ENCODE data around the gene SLC45A1. TPM values are rescaled to one million over a fixed set of nuclear protein-coding genes. Genes with fewer than 3 reads are reported as not detected.

Gene SLC45A1
- total RNA-seq, 1 experiment from 2014 or later, result 0.27 TPM

GRCh38 chr1:8352886-8353785, 35.2 kb downstream of the SLC45A1 start:
- no peak for DNase-seq (ENCODE audit: low read depth)

- no peak for DNase-seq (ENCODE audit: low read depth)
Observed at GRCh38 chr1:8354038-8354437, 36.1 kb downstream of the SLC45A1 start.

DNA sequence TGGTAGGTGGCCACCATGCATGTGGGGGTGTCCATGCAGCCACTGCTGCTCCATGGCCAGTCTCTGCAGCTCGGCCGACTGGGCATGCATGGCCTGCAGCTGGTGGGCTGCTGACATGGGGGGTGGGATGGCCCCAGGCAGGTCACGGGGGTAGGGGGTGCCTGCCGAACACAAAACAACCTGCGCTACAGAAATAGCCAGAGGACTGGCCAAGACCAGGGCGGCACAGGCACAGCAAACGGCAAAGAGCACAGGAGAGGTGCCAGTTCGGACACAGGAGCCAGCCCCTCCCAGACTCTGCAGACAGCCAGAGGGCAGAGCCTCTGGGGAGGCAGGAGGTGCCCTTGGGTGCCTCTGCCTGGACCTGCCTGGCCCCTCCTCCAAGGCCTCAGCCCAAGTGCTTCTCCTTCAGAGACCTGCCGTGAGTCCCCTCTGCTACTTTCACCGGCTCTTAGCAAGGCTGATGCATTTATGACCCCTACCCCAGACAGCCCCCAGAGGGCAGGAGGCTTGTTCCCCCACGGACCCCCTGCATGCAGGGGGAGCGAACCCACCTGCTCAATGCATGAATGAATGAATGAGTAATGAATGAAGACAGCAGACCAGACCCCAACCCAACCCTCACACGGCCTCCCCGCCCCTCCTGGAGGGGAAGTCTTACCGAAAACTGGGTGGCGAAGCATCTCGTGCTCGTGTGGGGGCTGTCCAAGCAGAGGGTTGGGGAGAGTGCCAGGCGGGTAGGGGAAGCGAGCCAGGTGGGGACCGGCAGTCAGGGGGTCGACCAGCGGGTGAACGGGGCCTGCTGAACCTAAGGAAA, 37.7 kb downstream of the SLC45A1 start:
- no peak for DNase-seq (ENCODE audit: low read depth)

DNA sequence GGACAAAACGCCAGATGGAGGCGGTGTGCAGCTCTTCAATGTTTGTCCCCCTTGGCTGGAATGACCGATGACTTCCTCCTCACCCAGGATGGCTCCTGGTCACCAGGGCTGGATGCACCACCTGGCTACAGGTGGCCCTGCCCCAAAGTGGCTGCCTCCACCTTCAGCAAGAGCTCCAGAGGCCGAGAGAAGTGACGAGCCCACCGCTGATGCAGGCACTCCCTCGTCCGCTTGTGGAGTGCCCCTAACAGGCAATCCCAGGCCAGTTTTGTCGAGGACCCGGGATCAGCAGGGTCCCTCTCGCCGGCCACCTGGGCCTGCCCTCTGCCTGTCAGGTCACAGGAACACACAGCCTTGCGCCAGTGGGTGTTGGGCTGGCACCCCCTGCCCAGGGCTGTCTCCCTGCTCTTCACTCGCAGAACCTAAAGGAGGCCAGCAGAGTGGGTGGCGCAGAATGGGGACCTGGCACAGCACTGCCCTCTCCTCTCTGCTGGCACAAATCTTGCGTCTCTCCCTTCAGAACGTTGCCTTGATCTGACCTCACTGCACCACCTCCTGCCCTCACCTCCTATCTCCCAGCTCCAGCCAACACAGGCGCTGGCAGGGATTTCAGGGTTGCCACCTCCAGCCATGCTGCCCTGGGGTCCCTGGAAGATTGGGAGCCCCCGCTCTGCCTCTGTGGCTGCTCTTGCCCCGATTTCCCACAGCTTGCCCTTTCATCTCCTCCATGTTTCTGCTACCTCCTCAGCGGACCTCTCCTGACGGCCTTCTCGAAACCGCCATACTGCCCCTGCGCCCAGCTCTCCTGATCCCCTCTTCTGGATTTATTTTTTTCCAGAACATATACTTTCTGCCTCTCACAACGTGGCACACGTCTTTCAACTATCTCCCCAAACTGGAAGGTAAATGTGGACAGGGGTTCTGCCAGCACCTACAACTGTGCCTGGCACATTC, 38.6 kb downstream of the SLC45A1 start:
- no peak for DNase-seq (ENCODE audit: low read depth)

DNA sequence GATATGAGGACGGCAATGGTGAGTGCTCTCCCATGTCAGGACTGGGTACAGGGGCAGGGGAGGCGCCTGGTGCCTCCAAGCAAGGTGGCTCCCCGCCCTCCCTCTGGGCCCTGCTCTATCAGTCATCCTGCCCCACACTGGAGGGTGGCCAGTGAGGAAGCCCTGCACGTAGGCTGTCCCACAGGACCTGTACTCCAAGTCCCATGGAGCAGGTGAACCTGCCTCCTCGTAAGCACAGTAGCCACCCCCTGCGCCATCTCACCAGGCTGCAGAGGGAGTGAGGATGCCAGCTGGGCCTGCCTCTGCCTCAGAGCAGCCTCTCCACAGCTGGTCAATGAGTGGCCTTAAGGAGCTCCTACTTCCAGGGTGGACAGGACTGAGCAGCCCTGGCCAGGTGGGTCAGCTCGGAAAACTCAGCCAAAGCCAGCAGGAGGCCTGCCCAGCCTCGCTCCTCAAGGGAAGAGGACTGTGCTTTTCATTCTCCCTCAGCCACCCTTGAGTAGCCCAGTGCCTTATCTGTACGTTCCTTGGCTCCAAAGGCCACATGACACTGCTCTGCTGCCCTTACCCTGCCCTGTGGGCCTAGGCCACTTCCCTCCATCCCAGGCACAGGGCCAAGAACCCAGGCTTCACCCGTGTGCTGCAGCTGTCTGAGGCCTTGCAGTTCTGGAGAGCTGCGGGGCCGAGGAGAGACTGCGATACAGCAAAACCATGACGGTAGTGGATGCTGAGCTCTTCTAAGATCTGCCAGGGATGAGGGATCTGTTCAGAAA, 39.6 kb downstream of the SLC45A1 start:
- DNase-seq (ENCODE audit: low read depth), result no peak

DNA sequence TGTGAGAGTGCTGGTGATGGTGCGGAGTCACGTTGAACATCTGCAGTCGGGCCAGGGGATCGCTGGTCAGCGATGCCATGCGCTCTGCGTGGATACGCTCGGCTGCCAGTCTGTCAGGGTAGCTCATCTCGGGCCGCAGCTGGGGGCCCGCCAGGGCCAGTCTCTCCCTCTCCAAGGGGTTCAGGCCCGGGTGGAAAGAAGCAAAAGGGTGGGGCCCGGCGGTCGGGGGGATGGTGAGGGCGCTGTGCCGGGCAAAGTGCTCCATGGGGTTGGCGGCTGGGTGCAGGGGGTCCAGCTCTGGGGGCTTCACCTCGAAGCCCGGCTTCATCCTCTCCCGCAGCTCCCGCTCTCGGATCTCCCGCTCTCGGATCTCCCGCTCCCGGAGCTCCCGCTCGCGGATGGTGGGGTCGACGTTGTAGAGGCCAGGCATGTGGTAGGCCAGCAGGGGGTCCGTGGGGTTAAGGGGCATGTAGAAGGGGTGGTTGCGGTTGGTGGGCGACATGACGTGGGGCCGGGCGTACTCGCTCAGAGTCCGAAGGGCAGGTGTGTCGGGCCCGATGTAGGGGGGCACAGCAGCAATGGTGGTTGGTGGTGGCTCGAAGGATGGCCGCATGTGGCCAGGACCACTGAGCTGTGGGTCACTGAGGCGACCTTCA, 40.5 kb downstream of the SLC45A1 start:
- no peak for DNase-seq (ENCODE audit: low read depth)

- no peak for DNase-seq (ENCODE audit: low read depth)
Observed at GRCh38 chr1:8358897-8359616, 41.1 kb downstream of the SLC45A1 start.

GRCh38 chr1:8359617-8360481, 41.9 kb downstream of the SLC45A1 start:
- no peak for DNase-seq (ENCODE audit: low read depth)

DNA sequence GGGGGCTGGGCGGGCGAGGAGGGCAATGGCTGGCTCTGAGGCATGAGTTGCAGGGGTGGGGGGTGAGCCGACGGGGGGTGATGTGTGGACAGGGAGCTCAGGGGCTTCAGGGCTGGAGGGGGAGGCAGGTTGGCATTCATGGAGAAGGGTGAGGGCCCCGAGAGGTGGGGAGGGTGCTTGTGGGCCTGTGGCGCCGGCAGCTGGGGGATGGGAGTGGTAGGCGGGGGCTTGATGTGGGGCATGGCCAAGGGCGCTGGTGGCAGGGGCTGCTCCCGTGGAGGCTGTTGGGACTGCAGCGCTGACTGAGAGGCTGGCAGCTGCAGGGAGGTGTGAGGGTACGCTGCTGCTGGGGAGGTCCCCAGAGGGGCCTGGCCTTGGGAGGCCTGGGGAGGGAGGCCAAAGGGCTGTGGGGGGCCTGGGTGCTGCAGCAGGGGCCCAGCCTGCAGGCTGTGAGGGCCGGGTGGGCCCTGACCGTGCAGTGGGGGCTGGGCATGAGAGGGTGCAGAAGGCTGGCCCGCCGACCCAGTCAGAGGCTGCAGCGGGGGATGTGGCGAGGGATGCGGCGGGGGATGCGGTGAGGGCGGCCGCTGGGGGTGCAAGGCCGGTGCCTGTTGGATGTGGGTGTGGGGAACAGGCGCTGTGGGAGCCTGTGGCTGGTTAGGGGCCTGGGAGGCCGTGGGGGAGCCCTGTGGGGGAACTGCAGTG, 42.7 kb downstream of the SLC45A1 start:
- no peak for DNase-seq (ENCODE audit: low read depth)

- DNase-seq (ENCODE audit: low read depth), result no peak
Observed at GRCh38 chr1:8361198-8361849, 43.4 kb downstream of the SLC45A1 start.

DNA sequence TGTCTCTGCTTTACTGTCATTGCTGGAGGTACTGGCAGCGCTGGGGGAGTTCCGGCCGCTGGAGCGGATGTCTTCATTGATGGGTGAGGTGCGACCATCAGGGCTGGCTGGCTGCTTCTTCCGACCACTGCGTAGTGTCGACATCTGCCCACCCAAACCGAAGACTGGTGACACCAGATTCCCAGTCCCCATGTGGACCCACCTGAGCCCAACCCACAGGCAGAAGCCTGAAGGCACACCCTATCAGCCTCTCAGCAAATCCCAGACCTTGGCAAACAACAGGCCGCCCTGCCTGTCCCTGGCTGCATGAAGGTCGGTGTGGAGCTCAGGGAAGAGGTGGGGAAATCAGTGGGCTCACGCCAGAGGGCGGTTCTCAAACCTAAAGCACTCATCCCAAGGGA, 44.8 kb downstream of the SLC45A1 start:
- DNase-seq (ENCODE audit: low read depth), result no peak

DNA sequence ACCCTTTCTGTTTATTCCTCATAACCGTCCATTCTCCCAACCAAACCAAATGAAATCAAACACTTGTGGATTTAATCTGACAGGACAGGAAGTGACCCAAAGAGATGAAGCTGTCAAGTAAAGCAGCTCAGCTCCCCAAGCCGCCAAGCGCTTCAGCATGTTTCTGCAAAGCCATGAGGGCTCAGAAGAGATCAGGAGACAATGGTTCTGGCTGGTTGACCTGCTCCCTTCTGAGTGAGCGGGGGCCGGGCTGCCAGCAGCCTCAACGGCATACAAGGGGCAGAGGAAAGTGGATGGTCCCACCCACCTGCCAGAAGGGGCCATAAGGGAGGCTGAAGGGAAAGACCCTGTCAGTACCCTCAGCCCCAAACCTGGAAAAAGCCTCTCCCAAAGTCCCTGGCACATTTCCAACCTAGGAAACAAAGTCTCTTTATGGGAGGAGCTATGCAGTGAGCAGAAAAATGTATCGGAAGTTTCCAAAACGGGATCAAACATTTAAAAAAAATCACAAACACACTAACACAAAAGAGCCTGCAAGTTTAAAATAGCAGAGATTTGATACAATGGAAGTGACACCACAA, 45.4 kb downstream of the SLC45A1 start:
- DNase-seq (ENCODE audit: low read depth), result no peak

- DNase-seq (ENCODE audit: low read depth), result no peak
Observed at GRCh38 chr1:8363767-8364301, 45.9 kb downstream of the SLC45A1 start.

GRCh38 chr1:8364528-8365442, 46.9 kb downstream of the SLC45A1 start:
- DNase-seq (ENCODE audit: low read depth), result no peak

- no peak for DNase-seq (ENCODE audit: low read depth)
Observed at GRCh38 chr1:8365661-8366362, 47.9 kb downstream of the SLC45A1 start.
